Gastrocnemius medialis (tissue), 4 donors: Measurements from ENCODE around the gene CDKL1.
"Not testable (repeated sequence)": the region's sequence is repeated elsewhere in the genome, so short reads cannot be mapped to it uniquely, and the experiment has no call there.

Experiments
- CTCF ChIP-seq, 5 experiments: fragments of 450-650 bp in 3 of 5; fragments of 200-600 bp in 2 of 5; sonication (generic) in 2 of 5; IDR thresholded peaks in 4 of 5; conservative IDR thresholded peaks in 1 of 5; 1 replicate in 4 of 5; 2 replicates in 1 of 5; pipeline ENCODE4 v1.5.1; 2016 to 2019; ENCODE audit warnings: antibody characterized with exemption in 5 of 5, mild to moderate bottlenecking in 3 of 5, moderate library complexity in 3 of 5
- POLR2A ChIP-seq, 2 donors: fragments of 450-650 bp; IDR thresholded peaks; one replicate each; pipeline ENCODE4 v1.6.1; 2017; ENCODE audit warnings: antibody characterized with exemption in 2 of 2, mild to moderate bottlenecking in 2 of 2, moderate library complexity in 2 of 2

- TF ChIP-seq CTCF (IDR thresholded peaks at IDR 0.05 in 4 of 5, conservative IDR thresholded peaks at IDR 0.05 in 1 of 5); POLR2A (IDR thresholded peaks at IDR 0.05): not testable (repeated sequence)
These were observed 82.6 kb downstream of the CDKL1 start for GRCh38 chr14:50314098-50314497.
